ENCODE results near the gene SEC14L1.

Gene SEC14L1

GRCh38 chr17:77210946-77211541 is 70.3 kb downstream of the SEC14L1 start:
- DNase-seq (ENCODE audit: insufficient read length, low spot score) = no peak
- FAIRE-seq = no peak

DNA sequence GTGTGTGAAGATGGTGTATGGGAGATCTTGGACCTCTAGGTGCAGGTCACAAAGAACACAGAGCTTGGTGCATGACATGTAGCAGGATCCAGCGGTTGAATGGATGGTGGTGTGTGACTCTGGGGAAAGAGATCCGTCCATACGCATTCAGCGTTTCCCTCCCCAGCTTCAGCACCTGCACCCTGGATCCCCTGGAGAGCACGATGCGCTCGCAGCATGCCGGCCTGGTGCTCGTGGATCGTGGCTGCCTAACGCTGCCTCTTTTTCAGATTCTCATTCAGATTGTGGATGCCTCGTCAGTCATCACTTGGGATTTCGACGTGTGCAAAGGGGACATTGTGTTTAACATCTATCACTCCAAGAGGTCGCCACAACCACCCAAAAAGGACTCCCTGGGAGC is 70.9 kb downstream of the SEC14L1 start:
- no peak for FAIRE-seq

DNA sequence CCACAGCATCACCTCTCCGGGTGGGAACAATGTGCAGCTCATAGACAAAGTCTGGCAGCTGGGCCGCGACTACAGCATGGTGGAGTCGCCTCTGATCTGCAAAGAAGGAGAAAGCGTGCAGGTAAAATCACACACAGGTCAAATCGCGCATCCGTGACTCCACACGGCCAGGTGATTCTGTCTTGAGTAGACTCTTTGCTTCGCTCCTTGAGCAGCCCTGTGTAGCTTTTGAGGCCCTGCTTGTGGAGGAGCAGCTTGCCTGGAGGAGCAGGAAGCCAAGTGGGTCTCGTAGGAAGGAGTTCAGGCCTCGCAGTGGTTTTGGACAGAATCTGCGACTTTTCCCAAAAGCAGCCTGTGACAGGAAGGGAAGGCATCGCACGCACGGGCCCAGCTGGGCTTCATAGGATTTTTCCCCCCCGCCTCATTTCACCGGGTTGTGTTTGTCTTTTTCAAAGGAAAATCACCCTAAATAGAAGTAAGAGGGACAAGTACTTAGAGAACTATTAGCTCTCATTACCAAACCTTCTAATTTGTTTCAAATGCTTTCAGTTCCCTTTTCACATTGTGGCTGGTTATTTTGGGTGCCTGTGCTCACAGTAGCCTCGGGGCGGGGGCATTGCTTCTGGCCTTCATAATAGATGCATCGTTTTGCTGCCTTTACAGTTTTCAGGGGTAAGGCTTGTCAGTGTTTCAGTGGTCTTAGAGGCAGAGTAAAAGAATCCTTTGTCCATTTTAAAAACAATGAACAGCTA is 71.5 kb downstream of the SEC14L1 start:
- DNase-seq (ENCODE audit: insufficient read length, low spot score) (no peak), FAIRE-seq (no peak)

More for the DNA sequence above, 70.9 kb downstream of the SEC14L1 start:
- DNase-seq (ENCODE audit: insufficient read length, low spot score) = no peak

- FAIRE-seq (no peak), DNase-seq (ENCODE audit: insufficient read length, low spot score) (no peak)
Observed at GRCh38 chr17:77212833-77213777, 72.3 kb downstream of the SEC14L1 start.

GRCh38 chr17:77213778-77214132 is 73.0 kb downstream of the SEC14L1 start:
- FAIRE-seq (no peak), DNase-seq (ENCODE audit: insufficient read length, low spot score) (no peak)

DNA sequence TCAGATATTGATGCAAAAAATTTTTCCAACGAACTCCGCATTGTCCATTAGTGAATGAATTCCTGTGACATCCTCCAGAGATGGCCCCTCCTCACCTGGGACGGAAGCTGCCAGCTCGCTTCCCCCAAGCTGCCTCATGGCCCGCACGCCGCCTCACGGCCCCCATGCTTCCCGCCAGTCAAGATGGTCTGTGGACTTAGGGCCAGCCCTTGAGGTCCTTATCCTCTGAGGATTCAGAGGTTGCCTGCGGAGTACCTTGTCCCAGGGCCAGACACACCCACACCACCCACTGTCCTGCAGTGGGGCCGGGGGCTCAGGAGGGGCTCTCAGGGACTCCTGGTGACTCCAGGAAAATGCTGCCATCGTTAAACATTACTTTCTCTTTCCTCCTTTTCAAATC is 73.6 kb downstream of the SEC14L1 start:
- FAIRE-seq = no peak

GRCh38 chr17:77214743-77215142 is 74.0 kb downstream of the SEC14L1 start:
- peak; percentile 52 for FAIRE-seq
- peak; percentile 56 for DNase-seq (ENCODE audit: insufficient read length, low spot score)

More for the DNA sequence above, 73.6 kb downstream of the SEC14L1 start:
- DNase-seq (ENCODE audit: insufficient read length, low spot score) = no peak

GRCh38 chr17:77215281-77215680 is 74.5 kb downstream of the SEC14L1 start:
- FAIRE-seq = no peak
- no peak for DNase-seq (ENCODE audit: insufficient read length, low spot score)

DNA sequence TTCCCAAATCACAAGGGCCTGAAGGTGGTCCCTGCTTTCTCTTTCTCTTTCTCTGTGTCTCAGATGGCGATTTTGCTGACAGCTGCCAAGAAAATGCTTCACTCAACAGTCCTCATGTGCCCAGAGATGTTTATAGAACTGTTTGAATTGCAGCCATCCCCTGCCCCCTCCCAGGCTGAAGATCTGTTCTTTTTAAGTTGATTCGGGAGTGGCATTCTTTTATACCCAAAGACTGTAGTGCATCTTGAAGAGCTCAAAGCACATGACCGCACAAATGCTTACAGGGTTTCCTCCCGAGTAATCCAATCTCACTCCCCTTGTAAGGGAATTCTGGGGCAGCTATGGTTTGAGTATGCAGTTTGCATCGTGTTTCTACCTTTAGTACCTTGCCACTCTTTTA is 75.7 kb downstream of the SEC14L1 start:
- no peak for DNase-seq (ENCODE audit: insufficient read length, low spot score)
- FAIRE-seq = no peak

GRCh38 chr17:77217123-77217522 is 76.4 kb downstream of the SEC14L1 start:
- FAIRE-seq (no peak), DNase-seq (ENCODE audit: insufficient read length, low spot score) (no peak)

DNA sequence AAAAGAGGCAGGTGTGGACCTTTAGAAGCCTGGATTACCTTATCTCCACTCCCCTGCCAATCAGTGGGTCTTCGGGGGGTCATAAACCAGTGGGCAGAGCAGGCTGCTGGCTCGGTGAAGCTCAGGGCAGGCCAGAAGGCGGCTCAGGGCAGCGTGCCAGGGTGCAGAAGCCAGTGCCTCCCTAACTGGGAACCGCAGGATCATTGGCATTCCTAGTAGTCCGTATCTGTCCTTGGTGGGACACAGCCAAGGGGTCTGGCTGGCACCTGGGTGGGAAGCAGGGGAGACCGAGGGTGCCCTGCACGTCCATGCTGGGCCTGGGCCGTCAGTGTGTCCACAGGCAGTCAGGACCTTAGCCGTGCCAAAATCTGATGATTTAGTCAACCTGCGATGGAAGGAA is 76.8 kb downstream of the SEC14L1 start:
- FAIRE-seq (no peak), DNase-seq (ENCODE audit: insufficient read length, low spot score) (no peak)

GRCh38 chr17:77218902-77219301 is 78.1 kb downstream of the SEC14L1 start:
- FAIRE-seq = no peak
- no peak for DNase-seq (ENCODE audit: insufficient read length, low spot score)

- FAIRE-seq (no peak), DNase-seq (ENCODE audit: insufficient read length, low spot score) (no peak)
Observed at GRCh38 chr17:77222356-77222755, 81.6 kb downstream of the SEC14L1 start.

DNA sequence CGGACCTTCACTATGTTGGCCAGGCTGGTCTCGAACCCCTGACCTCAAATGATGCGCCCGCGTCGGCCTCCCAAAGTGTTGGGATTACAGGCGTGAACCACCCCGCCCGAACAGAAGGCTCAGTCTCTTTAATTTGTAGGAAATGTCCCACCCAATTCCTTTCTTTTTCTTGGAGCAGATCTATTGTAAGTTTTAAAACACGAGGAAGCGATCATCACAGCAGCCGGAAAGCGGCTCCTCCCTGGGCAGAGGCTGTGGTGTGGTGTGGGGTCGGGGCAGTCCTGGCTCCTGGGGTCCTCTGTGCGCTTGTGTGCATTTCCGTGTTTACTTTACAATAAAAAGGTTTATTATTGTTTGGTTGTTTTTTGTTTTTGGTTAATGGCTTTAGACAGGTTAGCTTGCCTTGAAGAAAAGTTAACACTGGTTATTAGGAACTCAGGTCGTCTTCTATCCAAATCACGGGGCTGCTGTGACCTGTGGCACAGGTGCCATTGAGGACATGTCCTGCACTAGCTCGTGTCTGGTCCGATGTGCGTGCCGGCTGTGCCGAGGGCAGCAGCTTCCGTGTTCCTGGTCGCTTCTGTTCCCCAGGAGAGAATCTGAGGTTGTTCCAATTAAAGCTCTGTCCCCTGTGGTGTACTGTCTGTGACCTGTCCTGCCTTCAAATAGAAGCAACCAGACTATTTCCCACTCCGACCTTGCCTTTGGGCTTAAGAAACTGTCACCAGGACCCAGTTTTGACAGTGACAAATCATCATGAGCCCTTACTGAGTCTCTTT is 83.1 kb downstream of the SEC14L1 start:
- DNase-seq (ENCODE audit: insufficient read length, low spot score) = no peak
- FAIRE-seq = no peak

GRCh38 chr17:77225265-77225664 is 84.5 kb downstream of the SEC14L1 start:
- FAIRE-seq = no peak
- no peak for DNase-seq (ENCODE audit: insufficient read length, low spot score)

- DNase-seq (ENCODE audit: insufficient read length, low spot score) (no peak), FAIRE-seq (no peak)
Observed at GRCh38 chr17:77227461-77228240, 86.9 kb downstream of the SEC14L1 start.

- FAIRE-seq (no peak), DNase-seq (ENCODE audit: insufficient read length, low spot score) (no peak)
Observed at GRCh38 chr17:77228241-77228752, 87.5 kb downstream of the SEC14L1 start.

- no peak for FAIRE-seq
- DNase-seq (ENCODE audit: insufficient read length, low spot score) = no peak
Observed at GRCh38 chr17:77228816-77229215, 88.0 kb downstream of the SEC14L1 start.

DNA sequence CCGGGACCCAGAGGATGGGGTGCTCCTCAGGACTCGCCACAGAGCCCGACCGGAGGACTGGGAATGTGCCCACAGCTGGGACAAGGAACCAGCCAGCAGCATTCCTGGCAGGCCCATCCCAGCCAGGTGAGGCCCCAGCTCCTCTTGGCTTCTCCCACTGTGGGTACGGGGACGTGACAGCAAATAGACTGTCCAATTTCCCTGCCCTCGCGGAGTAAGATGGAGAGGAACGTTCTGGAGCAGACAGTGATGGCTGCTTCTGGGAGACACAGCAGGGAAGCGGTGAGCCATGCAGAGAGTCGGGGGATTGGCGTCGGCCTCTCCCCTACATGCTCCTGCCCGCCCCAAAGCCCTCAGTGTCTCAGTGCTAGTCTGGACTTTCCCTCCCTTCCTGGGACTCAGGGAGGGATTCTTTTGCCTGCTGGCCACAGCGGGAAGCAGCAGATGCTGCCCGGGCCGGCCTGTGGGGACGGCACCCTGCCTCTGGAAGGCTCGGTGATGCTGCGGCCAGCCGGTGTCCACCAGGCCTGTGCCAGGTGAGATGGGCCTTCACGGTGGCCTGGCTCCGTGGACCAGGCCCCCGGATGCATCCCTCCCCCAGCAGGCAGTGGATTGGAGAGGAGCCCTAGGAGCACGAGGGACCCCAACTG is 89.1 kb downstream of the SEC14L1 start:
- DNase-seq (ENCODE audit: insufficient read length, low spot score) (no peak), FAIRE-seq (no peak)

Data from HTR-8/SVneo (cell line).